NCI-H1694 treated with DMSO at 0.1 percent for 48 hours (cell line): ENCODE data around the gene NUDT1.

Experiments
- DNase-seq: peaks from one replicate; lab custom pipeline; 2025; lab: John Stamatoyannopoulos, UW

NUDT1 gene

DNA sequence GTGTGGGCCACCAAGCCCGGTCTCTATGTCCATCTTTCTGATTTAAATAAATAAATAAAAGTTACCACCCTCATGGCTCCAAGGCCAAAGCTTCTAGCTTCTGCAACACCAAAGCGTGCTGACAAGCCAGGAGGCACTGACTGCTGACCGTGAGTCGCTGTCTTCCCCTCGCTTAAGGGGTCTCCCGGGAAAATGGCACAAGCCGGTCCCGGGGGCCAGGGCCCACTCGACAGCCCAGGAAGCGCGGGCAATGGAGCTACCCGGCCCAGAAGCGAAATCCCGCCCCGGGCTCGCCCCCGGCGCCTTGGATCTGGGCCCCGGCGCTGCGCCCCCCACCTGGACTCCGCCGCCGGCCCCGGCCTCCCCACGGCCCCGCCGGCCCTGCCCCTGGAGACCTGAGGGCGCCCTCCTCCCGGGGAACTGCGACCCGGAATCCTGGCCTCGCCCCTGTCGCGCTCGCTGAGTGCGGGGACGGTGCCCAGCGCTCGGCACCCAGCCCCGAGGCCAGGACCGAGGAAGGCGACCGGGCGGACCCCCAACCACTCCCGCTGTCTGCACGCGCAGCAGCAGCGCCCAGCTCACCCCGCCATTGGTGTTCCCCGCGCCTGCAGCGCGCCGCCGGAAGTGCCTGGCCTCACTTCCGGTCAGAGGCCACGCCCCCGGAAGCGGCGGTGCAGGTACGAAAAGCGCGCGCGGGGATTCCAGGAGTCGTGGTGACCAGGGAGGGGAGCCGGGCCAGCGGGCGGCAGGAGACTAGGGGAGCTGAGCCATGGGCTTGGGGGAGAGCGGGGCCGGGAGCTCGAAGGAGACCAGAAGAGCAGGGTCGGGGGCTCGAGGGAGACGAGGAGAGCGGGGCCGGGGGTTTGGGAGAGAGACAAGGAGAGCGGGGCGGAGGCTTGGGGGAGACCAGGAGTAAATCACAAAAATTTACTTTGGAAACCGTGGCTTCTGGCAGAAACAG is at the start of gene NUDT1, which contains the start of gene MRM2:
TSS of gene NUDT1 (plus strand) at position 647 of the 961 bp plus-strand sequence. CDS start 2,349 bp downstream, outside the sequence.
TSS of gene MRM2 (minus strand) at position 626 of the 961 bp plus-strand sequence. CDS start at position 590, 36 bp downstream.
- peak; percentile 17 for DNase-seq

DNA sequence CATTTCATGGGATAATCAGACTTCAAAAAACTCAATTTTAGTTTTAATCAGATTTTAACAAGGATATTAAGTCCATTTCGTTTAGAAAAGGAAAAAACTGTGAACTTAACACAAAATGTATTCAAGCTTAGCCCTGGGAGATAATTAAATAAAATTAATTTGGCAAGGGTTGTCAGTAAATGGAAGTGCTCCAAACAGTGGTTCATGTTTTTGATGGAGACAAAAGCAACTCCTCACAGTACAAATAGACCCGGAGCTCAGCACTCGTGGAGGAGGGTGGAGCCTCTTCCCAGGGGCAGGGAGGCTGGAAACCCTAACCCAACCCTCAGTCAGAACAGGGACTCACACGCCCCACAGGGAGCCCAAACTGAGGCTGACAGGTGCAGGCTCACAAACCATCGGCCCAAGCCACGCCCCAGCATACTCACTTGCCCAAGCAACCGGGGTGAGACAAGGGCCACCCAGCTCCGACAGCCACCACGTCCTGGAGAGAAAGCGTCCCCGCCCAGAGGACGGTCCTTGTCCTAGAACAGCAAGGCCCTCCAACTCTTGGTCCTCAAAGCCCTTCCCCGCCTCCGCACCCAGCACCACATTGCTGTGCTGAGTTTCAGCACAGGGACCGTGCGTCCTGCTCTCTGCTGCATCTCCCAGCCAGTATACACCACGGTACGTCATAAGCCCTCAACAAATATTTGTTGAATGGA is 49.0 kb upstream of the NUDT1 start:
- DNase-seq, result no peak

DNA sequence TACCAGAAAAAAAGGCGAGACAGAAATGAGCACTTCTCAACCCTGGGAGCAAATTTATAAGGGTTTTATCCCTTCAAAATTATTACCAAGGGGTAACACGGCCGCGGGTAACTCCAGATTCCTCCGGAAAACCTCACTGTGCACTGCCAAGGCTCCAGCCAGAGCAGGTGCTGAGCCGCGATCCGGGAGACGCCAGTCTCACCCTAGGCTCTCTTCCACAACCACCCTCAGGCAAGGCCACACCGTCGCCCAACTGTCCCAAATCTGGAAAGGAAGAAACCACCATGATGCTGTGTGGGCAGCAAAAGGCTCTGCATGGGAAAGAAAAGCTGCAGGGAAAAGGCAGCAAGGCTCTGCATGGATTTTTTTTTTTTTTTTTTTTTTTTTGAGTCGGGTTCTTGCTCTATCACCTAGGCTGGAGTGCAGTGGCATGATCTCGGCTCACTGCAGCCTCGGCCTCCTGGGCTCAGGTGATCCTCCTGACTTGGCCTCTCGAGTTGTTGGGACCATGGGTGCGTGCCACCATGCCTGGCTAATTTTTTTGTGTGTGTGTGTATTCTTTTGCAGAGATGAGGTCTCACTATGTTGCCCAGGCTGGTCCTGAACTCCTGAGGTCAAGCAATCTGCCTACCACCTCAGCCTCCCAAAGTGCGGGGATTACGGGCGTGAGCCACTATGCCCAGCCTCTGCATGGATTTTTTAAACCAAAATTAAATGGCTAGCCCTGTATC is 48.3 kb upstream of the NUDT1 start:
- no peak for DNase-seq

DNA sequence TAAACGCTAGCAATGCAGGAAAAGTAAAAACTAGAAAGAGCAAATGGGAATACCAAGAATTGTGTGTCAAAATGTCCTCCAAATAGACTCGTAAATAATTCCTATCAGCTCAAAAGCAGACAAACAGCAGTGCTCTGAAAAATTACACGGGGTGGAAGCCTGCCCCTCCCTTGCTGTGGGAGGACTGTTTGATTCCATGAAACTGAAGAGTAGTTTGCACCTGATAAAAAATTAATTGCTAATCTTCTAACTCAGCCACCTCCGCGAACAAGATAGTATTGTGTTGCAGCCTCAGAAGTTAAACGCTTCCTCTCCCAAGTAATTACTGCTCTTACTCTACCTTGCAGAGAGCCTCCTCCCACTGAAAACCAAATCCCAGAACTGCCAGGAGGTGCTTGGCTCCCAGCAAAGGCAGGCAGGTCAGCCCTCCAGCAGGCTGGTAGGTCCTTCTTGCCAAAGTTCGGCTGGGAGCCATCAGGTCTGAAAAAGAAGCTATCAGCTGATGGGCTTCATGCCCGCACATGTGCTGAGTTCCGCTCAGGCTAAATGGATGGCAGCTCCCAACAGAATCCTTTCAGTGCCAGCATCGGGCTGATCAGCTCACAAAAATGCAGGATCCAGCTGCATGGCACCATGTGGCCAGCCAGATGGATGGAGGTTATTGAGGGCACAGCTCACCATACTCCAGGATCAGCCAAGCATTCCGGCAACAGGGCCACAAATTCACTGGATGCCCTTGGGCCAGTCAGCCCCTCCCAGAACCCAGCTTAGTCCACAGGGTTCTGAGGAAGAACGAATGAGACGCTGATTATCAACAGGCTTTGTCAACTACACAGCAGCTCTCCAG is 46.4 kb upstream of the NUDT1 start:
- peak; percentile 87 for DNase-seq

DNA sequence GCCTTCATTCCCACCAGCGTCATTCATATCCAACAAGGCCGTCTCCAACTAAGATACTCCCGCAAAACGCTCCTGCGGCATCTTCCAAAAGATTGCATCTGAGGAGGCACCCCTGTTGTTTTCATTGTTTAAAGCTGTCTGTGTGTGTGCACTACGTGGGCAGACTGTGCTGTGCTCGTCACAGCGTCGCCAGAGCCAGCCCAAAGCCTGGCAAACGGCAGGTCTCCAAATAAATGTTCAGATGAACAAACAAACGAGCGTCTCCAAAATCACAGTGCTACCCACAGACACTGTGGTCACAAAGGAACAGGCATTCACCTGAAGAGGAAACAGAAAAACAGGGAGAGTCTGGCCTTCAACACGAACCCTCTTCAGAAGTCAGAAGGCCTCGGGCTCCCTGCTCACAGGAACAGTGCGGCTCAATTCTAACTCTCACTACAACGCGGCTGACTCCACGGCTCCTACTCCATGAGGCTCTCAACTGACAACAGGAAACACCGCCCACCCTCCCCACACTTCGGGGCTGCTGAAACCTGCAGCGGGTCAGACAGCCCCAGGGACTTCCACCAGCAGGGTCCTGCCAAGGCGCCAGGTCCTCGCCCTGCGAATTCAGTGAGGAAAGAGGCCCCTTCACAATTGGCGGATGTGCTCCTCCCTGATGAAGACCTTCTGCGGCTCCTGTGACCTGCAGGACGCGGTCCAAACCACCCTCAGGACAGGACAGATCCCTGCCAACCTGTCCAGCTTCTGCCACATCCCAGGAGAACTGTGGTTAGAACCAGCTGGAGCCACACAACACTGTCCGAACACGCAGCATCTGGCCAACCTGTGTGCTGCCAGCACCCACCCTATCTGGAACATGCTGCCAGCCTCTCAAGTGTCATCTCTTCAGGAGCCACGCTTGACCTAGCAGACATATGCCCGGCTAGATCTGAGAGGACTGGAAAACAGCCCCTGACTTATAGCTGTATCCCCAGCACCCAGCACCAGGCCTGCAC is 45.3 kb upstream of the NUDT1 start:
- DNase-seq, result no peak

DNA sequence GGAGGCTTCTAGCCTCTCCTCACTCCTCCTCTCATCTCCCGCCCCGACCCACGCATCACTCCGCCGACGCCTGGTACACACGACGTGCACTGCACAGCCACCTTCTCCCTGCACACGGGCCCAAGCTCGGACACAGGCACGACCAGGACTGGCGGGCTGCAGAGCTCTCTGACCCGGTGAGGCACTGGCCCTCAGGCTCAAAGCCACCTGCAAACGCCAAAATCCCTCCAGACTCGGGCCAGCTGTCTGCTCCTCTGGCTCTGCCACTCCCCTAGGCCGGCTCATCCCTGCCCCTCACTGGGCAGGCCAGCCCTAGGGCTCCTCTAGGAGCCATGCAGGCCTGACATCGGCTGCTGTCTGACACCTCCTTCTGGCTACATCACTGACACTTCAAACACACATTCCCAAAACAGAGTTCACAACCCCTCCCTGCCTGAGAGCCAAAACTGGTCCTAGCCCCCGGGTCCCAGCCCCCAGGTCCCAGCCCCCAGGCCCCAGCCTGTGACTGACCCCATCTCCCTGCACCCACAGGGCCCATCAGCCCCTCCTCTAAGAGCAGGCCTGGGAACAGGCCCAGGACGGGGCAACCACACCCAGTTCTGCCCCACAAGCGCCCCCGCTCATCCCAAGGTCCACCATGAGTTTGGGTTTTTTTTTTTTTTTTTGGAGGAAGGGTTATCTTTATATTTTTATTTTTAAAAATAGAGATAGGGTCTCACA is 44.4 kb upstream of the NUDT1 start:
- no peak for DNase-seq

DNA sequence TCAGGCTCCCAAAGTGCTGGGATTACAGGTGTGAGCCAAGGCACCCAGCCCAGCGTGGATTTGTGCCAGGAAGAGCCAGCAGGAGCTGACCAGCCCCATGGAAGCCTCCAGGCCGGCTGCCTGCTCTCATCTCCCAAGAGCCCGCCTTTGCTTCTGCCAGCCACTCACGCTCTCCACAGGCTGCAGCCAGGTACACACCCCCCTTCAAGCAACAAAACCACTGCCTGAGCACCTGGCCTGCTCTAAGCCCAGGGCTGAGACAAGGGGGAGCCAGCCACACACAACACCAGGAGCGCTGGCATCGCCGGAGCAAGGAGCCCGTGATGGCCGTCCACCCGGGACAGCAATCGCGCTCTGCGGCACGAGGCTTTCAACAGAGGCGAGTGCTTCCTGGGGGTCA is 43.8 kb upstream of the NUDT1 start:
- DNase-seq, result no peak

DNA sequence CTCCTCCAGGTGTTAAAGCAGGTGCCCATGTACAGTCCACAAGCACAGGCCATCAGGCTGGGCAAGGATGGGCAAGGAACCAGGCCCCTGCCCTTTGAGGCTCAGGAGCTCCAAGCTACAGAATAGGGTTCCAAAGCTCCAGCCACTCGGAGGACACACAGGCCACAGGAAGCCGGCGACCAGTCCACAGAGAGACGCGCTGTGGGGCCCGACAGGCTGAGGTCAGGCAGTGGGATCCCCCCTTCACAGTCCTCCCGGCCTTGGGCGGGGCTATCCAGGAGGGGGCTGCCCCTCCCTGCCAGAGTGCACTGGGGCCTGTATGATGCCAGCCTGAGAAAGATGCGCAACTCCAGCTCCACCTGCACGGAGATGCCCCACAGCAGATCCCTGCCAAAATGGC is 43.3 kb upstream of the NUDT1 start:
- no peak for DNase-seq

DNA sequence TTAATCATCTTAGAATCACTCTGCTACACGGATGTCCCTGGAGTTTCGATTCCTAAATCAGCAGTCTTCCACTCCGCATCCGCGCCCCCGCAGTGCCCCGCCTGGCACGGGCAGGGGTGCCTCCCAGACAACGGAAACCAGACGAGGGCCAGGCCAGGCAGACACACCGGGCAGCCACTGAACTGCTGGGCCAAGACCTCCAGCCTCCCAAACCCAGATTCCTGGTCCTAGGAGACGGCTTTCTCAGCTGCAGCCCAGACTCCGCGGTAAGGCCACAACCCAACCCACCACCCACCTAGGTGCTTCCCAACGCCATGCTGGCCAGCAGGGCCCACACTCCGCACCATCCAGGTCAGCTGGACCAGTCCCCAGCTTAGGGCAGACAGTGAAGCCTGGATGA is 42.5 kb upstream of the NUDT1 start:
- no peak for DNase-seq

DNA sequence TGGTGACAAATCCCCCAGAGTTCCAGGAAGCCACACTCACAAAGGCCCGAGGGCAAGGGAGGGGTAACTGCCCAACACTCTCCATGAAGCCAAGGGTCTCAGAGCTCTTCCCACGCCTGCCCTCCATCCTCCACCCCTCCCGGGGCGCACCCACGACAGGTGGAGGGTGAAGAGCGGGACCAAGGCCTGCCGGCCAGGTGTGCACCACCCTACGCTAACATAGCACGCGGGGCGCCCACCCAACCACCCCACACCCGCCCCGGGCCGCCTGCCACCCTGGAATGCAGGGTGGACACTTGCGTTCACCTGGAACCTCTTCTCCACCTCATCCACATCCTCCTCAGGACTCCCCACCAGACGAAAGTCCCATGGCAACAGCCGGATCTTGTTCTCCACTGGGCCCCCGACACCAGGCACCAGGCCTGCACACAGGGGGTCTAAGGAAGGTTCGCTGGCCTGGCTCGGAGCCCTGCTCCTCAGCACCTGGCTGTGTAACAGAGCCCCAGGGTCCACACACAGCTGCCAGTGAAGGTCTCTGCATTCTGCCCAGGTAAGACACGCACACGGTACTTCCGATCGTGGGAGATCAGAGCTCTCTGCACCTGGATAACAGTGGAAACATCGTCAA is 42.0 kb upstream of the NUDT1 start:
- DNase-seq, result no peak

DNA sequence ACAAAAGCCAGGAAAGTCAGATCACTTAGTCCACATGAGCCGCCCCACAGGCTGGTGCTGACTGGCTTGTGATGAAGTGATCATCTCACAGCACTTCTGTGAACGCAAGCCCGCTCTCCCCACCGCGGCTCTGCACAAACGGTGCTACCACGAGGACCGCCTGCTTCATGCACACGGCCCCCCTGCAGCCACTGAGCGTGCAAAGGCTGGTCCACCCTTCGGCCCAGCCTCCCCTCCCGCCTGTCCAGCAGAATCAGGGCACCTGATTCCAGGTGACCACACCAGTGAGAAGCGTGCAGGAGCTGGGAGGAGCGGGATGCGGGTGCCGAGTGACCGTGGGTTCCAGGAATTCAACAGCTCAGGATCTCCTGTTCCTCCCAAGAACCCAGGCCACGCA is 41.4 kb upstream of the NUDT1 start:
- DNase-seq, result no peak

DNA sequence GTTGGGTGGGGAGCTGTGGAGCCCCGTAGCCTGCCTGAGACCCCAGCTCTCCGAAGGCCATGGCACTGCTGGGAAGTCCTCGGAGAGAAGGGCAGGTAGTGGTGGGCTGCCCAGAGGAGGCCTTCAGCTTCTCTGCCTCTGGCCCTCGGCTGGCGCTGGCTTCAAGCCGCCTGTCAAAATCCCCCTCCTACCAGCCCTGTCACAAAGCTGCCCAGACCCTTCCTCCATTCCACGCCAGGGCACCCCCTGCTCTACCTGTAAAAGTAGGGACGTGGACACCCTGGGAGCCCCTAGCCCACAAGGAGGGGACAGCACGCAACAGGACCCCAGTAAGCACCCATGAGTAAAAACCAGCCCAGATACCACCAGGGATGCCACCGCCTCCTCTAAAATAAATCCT is 40.9 kb upstream of the NUDT1 start:
- DNase-seq, result no peak

DNA sequence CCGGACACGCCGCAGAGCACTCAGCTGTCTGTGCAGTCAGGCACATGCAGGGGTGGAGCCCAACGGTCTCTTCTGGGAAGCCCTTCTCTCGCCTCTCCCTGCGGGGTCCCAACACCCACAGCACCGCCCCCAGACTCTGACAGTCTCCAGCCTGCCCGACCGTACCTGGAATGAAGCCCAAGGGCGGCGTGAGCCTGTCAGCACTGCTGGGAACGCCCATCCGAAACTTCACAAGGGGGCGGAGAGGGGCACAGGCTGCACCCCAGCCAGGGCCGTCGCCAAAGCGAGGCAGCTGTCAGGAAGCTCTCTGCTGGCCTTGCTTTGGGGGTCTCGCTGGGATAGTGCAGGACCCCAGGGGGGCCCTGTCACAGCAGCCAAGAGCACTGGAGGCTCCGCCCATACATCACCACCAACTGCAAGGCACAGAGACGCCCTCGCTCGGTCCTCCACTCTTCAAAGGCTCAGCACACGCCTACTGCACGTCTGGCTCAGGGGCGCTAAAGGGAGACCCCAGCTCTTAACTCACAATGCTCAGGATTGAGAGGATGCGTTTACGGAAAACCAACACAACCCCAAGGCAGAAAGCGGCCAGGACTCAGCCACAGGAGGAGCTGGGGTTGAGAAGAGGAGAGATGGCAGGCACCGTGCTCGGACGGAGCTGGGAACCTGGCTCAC is 40.2 kb upstream of the NUDT1 start:
- DNase-seq, result no peak

DNA sequence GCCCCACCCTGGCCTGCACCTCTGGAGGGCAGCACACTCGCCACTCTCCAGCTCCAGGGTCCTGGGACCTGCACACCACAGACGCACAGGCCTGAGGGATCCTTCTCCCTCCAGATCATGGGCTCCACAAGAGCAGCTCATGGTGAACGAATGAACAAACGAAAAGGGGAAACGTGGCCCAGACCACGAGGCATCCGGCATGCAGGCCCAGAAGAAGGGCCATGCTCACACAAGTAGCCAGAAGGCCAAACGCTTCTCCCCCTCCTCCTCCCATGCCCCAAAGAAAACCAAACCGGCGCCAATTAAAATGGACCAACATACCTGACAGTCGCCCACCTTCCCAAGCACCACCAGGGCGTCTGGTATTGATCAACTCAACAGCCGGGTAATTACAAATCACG is 39.7 kb upstream of the NUDT1 start:
- DNase-seq, result no peak

DNA sequence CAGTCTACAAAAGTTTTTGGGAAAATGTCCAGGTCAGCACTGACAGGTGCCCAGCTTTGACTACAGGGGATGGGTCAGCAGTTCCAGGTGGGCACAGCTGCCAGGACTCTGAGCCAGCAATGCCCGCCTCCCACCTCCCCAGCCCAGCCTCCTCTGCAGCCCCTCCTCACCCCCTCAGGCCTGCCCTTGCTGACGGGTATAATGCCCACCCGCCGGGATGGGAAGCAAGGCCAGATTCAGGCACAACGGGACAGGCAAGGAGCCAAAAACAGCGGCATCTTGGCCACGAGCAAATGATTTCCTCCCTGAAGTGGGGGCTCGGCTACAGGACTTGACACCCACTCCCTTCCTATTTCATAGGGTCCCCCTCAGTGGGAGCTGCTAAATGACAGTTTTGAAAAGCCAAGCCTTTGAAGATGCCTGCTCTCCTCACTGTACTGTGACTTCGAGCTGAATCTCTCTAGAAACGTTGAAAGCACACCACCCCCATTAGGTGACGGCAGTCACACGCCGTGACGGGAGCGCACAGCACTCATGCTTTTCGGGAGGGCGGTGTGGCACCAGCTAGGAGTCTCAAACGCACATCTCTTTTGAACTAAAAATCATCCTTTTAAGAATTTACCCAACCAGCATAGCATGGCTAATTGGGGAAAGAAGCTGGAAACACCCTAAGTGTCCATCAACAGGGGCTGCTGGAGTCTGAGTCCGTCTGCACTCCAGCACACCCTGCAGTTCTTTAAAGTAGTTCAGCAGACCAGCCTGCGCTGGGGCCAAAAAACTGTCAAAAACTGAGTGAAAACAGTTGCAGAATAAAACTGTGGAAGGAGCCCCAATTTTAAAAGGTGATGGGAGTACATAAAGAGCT is 38.9 kb upstream of the NUDT1 start:
- DNase-seq, result no peak

DNA sequence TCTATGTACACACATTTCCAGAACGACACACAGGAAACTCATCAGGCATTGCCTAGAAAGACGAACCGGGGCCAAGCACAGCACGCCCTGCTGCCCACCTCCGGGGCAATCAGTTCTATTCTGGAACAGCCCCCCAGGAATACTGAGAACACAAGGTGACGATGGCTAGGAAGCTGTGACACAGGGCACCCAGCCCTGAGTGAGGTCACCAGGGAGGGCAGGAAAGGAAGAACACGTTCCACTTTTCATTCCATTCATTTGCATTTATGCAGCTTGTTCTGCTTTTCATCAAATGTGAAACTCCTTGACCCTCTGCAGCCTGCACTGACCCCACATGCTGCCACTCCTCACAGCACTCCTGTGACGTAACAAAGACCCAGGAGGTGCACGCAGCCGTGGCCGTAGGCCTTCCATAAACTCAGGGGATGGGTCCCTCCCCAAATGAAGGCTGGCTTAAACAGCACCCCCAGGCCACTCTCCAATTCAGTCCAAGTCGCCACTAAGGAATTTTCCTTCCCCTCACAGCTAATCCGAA is 38.2 kb upstream of the NUDT1 start:
- DNase-seq, result no peak

DNA sequence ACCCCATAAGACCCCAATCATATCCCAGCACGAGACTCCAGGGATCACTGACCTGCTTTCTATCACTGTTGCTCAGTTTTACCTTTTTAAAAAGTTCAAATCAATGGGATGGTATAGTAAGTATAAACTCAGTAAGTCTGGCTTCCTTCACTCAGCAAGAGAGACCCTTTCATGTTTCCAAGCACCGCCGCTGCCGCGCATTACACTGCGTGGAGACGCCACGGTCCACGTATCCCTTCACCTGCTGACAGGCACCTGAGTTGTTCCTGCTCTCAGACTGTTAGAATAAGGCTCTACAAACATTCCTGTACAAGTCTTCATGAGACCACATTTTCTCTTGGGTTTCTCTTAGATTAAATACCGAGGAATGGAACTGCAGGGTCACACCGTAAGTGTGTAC is 37.6 kb upstream of the NUDT1 start:
- no peak for DNase-seq
